NCI-H187 (cell line): Measurements from ENCODE around the gene SFTPB.
"Not testable (repeated sequence)": the region's sequence is repeated elsewhere in the genome, so short reads cannot be mapped to it uniquely, and the experiment has no call there.

ENCODE experiments used
- DNase-seq, 2 experiments: peaks; one replicate each; lab custom pipeline; 2025; lab: John Stamatoyannopoulos, UW

The SFTPB gene

DNA sequence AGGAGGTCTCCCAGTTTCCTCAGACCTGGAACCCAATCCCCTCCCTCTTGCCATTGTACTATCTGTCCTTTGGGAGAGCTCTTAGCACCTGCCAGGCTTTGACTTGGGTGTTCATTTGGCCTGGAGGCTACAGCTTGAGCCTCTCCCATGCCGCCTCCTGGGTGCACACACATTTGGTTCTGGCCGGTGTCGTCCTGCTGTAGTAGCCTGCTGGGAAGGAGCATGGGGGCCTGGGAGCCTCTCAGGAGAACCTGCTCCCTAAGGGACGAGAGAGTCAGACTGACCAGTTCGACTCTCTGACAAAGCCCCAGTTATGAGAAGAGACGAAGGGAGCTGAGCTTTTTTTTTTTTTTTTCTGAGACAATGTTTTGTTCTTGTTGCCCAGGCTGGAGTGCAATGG lies 7.4 kb upstream of the SFTPB start:
- no peak for DNase-seq

DNA sequence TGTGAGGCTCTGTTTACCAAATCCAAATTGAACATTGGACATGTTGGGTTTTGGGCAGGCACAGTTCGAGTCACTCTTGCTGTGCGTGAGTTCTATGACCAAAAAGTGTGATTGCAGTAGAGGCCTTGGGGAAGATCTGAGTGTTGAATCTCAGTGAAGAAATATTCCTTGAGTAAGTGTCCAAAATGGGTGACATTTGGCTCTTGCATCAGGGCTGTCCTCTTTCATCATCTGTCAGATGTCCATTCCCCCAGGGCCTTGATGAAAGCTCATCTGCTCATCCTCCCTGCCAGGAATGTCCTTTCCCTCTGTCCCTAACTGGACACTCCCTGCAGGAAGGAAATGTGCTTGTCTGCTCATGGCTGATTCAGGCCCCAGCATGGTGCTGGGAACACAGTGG lies 6.4 kb upstream of the SFTPB start:
- DNase-seq: no peak

DNA sequence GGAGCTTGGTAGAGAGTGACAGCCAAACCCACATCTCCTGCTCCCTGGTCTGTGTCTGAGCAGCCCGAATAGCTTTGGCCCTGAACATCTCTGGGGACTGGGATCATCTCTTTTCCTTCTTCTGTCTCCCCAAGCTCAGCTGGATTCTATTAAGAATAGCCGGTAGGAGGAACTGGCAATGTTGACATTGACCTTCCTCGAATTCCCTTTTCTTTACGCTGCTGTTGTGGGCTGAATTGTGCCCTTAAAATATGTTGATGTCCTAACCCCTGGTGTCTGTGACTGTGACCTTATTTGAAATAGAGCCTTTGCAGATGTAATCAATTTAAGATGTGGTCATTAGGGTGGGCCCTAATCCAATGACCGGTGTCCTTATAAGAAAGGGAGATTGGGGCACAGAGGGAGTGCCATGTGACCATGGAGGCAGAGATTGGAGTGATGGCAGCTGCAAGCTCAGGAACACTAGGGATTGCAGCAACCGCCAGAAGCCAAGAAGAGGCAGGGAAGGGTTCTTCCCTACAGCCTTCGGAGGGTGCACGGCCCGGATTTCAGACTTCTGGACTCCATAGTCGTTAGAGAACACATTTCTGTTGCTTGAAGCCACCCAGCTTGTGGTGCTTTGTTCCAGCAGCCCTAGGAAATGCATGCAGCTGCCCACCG lies 5.8 kb upstream of the SFTPB start:
- DNase-seq: no peak

DNA sequence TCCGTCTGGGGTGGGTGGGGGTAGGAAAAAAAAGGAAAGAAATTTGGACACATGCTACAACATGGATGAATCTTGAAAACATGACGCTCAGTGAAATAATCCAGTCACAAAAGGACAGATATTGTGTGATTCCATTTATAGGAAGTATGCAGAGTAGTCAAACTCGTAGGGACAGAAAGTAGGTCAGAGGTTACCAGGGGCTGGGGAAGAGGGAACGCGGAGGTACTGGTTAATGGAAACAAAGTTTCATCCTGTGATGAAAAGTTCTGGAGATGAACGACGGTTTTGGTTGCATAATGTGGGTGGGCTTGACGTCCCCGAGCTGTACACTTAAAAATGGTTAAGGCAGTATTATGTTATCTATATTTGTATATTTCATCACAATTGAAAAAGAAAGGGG lies 4.5 kb upstream of the SFTPB start:
- no peak for DNase-seq

DNA sequence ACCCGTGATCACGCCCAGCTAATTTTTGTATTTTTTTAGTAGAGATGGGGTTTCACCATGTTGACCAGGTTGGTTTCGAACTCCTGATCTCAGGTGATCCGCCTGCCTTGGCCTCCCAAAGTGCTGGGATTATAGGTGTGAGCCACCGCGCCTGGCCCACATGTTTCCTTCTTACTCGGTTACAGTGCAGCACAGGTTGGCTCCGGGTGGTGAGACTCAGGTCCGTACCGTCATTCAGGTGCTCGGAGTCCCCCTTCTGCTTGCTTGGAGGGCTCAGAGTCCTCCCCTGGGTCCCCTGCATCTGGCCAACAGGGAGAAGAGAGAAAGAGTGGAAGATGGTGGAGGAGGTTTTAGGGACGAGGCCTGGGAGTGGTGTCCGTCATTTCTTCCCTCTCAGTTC lies 2.4 kb upstream of the SFTPB start:
- not testable (repeated sequence) for DNase-seq

DNA sequence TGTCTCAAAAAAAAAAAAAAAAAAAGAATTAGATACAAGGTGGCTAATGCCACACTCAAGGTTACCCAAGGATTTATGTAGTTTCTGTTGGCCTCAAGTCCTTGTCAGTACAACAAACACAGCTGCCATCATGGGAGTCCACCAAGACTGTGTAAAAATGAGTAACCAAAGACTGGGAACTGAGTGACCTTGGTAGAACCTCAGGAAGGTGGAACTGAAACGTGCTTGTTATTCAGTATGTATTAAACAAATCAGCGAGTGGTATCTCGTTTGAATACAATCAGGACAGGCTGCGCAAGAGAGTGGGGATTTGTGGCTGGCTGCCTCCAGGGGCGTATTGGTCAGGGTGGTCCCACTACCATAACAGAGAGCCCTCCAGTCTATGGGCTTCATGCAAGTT lies 1.6 kb upstream of the SFTPB start:
- DNase-seq: no peak

DNA sequence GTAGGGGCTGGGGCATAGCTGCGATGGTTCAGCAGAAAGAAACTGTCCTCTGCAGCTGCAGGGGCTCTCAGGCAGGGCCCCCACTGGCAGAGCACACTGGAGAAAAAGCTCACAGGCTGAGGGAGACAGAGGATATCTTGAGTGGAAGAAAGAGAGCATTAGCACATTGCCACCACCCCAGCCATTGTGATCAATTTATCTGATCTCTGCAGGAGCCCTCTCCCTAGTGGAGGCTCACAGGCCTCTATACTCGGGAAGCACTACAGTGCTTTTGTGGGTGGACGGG lies 801 bp upstream of the SFTPB start:
- no peak for DNase-seq

DNA sequence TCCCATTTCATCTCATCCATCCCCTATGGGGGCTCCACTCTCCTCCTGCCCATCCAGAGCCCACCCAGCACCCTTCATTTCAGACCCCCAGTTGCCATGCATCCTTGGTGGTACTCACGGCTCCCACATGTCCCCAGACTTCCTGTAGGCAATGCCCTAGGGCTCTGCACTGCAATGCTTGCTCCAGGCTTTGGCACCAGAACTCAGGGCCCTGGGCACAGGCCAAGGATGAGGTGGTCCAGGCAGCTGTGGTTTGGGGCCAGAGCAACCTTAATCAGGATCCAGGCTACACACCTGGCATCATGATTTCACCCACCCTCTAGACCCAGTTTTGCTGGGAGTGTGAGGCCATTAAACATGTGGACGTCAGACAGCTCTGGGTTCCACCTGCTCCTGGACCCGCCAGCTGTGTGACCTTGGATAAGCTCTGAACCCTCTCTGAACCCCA lies 414 bp downstream of the SFTPB start:
- DNase-seq: no peak

DNA sequence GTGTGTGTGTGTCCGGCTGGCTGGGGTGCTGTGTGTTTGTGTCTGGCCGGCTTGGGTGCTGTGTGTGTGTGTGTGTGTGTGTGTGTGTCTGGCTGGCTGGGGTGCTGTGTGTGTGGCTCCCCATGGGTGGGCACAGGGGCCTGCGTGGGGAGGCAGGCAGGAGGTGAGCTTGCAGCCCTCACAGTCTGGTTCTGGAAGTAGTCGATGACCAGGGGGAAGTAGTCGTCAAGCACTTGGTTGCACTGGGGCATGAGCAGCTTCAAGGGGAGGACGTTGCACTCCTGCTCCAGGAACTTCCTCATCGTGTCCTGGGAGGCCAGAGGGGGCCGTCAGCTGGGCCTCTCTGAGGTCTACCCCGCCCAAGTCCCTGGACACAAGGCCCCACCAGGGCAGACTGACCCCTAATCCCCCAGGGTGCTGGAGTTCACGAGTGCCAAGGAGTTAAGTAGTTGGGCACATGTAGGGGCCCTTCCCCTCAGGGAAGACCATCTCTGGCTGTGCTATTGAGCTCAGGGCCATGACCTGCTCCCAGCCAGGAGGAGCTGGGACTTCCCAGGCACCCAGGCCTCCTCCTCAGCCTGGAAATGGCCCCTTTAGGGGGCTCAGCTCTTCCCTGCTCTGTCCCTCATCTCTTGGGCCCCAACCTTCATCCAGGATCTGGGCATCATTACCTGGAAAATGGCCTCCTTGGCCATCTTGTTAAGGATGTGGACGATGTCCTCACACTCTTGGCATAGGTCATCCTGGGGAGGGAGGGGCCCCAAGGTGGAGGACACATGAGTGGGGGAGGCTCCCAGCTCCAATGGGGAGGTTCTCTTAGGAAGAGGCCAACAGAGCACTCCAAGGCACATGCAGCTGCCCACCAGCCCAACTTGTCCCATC lies 1.3 kb downstream of the SFTPB start:
- no peak for DNase-seq

DNA sequence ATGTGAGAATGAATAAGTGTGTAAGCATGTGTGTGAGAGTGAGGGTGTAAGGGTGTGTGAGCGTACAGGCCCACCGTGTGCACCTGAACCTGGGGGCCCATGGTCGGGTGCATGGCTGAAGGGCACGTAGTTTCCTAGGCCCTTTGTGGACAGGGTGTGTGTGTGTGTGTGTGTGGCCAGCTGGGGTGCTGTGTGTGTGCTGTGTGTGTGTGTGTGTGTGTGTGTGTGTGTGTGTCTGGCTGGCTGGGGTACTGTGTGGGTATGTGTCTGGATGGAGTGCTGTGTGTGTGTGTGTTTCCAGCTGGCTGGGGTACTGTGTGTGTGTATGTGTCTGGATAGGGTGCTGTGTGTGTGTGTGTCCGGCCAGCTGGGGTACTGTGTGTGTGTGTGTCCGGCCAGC lies 2.0 kb downstream of the SFTPB start:
- DNase-seq: no peak

DNA sequence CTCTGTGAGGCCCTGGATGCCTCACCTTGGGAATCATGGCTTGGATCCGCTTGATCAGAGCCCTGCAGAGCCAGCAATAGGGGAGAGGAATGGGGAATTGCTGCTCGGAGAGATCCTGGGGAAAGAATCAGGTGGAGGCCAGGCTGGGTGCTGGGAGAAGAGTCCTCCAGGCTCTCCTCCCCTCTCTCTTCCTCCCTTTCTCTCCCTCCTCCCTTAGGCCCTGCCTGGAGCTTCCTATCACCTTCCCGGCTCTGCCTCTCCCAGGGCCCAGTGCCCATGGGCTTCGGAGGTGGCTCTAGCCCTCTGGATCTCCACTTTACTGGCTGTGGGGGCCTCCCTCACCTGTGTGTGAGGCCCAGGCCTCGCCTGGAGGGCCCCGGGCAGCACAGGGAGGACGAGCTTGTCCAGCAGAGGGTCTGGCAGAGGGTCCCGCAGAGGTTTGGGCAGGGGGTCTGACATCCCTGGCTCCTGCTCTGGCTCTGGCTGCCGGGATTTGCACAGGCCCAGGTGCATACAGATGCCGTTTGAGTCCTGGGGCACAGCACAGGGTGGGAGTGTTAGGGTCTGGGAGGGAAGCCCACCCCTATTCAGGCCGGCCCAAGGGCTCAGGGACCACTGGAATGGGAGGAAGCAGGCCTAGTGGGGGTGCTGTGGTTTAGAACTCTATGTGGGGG lies 2.6 kb downstream of the SFTPB start:
- no peak for DNase-seq

DNA sequence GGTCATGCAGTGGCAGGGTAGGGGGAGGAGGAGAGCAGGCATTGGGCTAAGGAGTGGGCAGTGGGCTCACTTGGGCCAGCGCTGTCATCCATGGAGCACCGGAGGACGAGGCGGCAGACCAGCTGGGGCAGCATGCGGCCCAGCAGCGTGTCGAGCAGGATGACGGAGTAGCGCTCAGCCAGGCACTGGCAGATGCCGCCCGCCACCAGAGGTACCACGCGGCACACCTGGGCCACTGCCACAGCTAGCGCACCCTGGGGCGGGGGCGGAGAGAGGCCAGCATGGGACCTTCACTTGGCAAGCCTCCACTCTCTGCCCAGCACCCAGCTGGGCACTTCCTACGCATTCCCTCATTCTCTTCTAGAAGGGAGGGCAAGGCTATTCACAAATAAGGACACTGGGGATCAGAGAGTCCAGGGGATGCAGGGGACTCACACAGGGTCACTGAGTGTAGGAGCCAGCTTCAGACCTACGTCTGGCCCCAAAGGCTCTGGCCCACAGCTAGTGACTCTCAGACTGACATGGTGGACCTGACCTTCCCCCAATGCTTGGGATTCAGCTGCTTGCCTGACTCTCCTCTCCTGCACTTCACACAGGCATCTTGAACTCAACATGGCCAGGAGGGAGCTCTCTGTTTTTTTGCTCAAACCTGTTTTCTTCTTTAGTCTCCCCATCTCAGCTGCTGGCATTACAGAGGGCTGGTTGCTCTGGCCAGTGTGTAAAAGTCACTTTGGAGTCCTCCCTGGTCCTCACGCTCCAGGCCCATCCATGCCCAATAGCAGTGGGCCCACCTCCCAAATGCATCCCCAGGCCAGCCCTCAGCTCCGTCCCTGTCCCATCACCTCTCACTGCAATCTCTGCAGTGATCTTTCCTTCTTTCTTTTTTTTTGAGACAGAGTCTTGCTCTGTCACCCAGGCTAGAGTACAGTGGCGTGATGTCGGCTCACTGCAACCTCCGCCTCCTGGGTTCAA lies 4.1 kb downstream of the SFTPB start:
- no peak for DNase-seq

DNA sequence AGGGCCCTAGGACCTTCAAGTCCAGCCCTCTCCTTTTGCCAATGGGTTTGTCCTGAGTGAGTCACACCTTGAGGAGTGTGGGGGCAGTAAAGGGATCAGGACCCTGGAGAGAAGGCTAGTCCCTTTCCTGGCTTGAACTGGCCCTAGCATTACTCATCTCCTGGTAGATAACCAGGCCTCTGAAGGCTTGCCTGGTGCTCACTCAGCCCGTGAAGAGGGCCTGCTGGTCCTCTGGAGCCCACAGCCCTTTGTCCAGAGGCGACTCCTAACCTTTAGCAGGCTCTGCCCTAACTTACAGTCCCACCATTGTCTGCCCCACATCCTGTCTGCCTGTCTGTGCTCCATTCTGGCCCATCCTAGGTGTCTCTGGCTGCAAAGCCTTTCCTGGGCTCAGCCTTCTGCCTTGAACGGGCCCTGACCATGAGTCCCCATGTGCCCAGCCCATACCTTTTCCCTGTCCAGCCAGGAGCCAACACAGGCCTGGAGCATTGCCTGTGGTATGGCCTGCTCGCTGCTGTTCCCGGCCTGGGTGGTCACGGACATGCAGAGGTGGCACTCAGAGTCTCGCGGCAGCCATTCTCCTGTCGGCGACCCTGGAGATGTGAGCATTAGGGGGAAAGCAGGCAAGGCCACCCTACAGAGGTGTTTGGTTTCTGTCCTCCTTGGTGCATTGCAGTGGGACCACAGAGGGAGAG lies 5.0 kb downstream of the SFTPB start:
- DNase-seq: no peak

DNA sequence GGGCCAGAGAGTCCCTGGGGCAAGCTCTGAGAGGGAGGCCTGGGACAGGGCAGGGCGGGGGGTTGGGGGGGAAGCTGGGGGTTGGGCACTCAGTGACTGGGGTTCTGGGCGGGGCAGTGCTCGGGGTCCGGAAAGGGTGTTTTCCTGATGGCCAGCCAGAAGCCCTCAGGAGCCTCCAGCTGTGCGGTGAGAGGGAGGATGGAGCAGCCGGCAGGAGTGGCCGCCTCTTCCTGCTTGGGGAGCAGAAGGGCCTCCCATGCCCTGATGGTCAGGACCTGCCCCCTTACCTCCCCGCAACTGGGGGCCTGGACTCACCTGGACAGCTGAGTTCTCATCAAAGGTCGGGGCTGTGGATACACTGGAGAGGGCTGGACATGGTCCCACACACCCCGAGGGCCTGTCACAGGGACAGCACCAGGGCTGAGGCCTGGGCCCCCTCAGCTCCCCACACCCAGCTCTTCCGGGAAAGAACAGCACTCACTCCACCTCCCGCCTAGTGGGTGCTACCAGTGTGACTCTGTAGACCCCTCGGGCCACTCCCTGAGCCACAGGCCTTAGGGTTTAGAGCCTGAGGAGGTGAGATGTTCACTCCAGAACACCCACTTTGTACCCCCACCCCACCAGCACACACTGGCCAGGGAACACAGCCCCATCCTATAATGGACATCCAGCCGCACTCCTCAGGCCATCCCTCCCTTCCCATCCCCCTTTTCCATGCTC lies 6.7 kb downstream of the SFTPB start:
- no peak for DNase-seq

DNA sequence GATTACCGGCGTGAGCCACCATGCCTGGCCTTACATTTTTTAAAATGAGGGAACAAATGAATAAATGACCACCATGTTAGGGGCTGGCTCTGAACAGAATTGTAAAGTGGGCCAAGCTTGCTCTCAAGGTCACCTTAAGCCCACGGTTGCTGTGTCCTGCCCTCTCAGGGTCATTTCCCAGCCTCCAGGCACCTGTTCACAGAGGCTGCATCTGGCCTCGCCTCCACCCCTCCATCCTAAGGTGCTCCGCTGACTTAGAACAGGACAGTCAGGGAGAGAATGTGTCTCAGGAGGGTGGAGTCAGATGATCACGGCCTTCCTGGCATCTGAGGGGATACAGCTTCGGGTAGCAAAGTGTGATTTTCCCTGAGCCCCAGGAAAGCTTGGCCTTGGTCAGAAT lies 7.3 kb downstream of the SFTPB start:
- DNase-seq: no peak

DNA sequence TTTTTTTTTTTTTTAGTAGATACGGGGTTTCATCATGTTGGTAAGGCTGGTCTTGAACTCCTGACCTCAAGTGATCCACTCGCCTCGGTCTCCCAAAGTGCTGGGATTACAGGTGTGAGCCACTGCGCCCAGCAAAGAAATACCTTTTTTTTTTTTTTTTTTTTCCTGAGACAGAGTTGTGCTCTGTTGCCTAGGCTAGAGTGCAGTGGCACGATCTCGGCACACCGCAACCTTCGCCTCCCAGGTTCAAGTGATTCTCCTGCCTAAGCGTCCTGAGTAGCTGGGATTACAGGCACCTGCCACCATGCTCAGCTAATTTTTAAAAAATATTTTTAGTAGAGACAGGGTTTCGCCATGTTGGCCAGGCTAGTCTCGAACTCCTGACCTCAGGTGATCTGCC lies 7.7 kb downstream of the SFTPB start:
- not testable (repeated sequence) for DNase-seq

DNA sequence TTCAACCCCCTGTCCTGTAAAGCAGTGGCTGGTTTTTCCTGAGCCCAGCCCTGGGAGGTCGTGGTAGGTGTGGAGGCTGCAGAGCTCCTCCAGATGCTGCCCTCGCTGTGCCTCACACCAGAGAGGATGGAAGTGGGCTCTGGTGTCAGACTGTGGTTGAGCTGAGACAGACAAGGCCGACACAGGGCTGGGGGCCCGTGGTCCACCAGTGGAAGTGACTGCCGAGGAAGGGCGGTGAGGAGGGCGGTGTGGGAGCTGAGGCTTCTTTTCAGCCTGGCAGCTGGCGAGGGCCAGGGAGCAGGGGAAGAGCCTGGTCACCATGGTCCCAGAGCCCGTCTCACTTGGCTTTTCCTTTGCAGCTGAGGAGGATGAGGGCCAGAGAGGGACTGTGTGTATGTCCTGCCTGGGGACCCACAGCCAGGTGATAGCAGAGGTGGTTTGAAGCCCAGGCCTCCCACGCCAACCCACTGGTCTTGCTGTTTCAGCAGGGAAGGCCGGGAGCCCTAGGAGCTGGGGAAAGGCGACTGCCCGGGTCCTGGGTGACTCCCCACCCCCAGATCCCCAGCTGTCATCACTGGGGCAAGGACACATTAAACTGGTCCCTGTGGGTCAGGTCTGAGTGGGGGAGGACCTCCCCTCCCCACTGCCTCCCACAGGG lies 8.5 kb downstream of the SFTPB start:
- no peak for DNase-seq

DNA sequence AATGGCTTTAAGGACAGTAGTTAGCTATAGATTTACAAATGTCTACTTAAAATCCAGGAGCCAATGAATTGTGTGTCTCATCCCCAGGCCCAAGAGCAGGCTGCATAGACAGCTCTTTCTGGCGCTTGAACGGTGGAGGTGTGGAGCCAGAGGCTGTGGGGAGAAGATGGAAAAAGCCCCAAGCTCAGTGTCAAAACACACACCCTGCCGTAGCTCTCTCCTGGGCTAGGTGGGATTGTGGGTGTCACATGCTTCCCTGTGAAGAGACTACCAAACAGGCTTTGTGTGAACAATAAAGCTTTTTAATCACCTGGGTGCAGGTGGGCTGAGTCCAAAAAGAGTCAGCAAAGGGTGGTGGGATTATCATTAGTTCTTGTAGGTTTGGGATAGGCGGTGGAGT lies 10.6 kb downstream of the SFTPB start:
- DNase-seq: not testable (repeated sequence)

DNA sequence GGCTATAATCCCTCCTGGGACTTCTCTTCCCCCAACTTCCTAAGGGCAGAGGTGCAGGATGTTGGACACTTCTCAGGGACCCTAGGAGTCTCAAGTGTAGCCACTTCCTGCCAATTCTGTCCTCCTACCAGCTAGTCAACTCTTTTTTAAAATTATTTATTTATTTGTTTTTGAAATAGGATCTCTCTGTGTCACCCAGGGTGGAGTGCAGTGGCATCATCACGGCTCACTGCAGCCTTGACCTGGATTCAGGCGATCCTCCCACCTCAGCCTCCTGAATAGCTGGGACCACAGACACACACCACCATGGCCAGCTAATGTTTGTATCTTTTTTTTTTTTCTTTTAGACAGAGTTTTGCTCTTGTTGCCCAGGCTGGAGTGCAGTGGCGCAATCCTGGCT lies 11.5 kb downstream of the SFTPB start:
- DNase-seq: no peak

DNA sequence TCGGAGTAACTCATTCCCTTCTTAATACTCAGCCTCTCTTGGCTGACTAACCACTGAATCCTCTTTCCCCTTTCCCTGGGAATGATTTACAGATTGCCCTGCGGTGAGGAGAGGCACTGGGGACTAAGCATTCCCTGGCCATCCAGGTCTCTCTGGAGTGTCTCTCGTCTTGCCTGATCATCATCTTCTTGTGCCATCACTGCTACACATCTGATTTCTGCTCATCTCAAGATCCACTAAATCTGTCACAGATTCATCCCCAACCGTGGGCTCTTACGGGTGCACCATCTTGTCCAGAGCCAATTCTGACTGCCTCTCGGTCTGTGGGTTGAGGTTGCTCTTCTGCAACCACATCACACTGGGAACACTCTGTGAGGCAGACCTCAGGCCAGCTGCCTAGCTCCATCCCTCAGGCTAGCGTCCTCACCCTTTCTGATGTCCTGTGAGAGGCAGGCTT lies 12.0 kb downstream of the SFTPB start:
- DNase-seq: no peak
